ENCODE data around the gene SUGCT. TPM values are rescaled to one million over a fixed set of nuclear protein-coding genes. Genes with fewer than 3 reads are reported as not detected.
A peak's percentile ranks its signal among the peaks of the same experiment; 100 is the strongest.
"Not testable (repeated sequence)": the region's sequence is repeated elsewhere in the genome, so short reads cannot be mapped to it uniquely, and the experiment has no call there.

Gene SUGCT
- total RNA-seq, 2 experiments from 2014 or later: not detected

- no peak overlapping the region for H3K4me3 ChIP-seq (ENCODE audit: low read depth, low read length, poor library complexity, severe bottlenecking)
- intact Hi-C loops (cut with micrococcal nuclease; ENCODE audit: unreplicated experiment): no loop called here
- no peaks in the 10 kb centered on the region for H3K9me3 ChIP-seq (ENCODE audit: low read length)
- no peak overlapping the region for H3K4me2 ChIP-seq (ENCODE audit: low read length)
- ChIA-PET POLR2A (no interaction called here), CTCF (ENCODE audit: unreplicated experiment) (no interaction called here)
- TF ChIP-seq CTCF (conservative IDR thresholded peaks at IDR 0.05; ENCODE audit: low read length): no peak
- TF ChIP-seq EZH2phosphoT487 (IDR thresholded peaks at IDR 0.05; ENCODE audit: borderline replicate concordance, low read depth, low read length): no peak
- H3K9me2 ChIP-seq (ENCODE audit: insufficient read depth, low read length): no peaks in the 10 kb centered on the region
- BruUV-seq (replicated peaks): TSS peak; percentile 24
- DNase-seq (ENCODE audit: low spot score): no peak
- no peaks in the 10 kb centered on the region for H3K4me1 ChIP-seq (ENCODE audit: insufficient read depth, low read length, poor library complexity, severe bottlenecking)
- H2AFZ ChIP-seq (ENCODE audit: low read length): no peak overlapping the region
- H3K27ac ChIP-seq (ENCODE audit: low read depth, low read length, poor library complexity, severe bottlenecking): no peak overlapping the region
- H3K36me3 ChIP-seq (ENCODE audit: insufficient read depth, low read length): no peaks in the 10 kb centered on the region
- H4K20me1 ChIP-seq (ENCODE audit: insufficient read depth, low read length): no peaks in the 10 kb centered on the region
- H3K79me2 ChIP-seq (ENCODE audit: insufficient read depth, low read depth, low read length): no peaks in the 10 kb centered on the region
These were observed 18.9 kb upstream of the SUGCT start for GRCh38 chr7:40115936-40116335.

GRCh38 chr7:40117199-40117598 lies 17.6 kb upstream of the SUGCT start:
- H3K27ac ChIP-seq (ENCODE audit: low read depth, low read length, poor library complexity, severe bottlenecking); POLR2A ChIA-PET; H3K4me3 ChIP-seq (ENCODE audit: low read depth, low read length, poor library complexity, severe bottlenecking); H3K9me3 ChIP-seq (ENCODE audit: low read length); DNase-seq (ENCODE audit: low spot score); H3K36me3 ChIP-seq (ENCODE audit: insufficient read depth, low read length); CTCF ChIA-PET (ENCODE audit: unreplicated experiment); H2AFZ ChIP-seq (ENCODE audit: low read length); H4K20me1 ChIP-seq (ENCODE audit: insufficient read depth, low read length); H3K4me1 ChIP-seq (ENCODE audit: insufficient read depth, low read length, poor library complexity, severe bottlenecking); H3K79me2 ChIP-seq (ENCODE audit: insufficient read depth, low read depth, low read length); BruUV-seq (replicated peaks); intact Hi-C loops (cut with micrococcal nuclease; ENCODE audit: unreplicated experiment); H3K4me2 ChIP-seq (ENCODE audit: low read length); H3K9me2 ChIP-seq (ENCODE audit: insufficient read depth, low read length): not testable (repeated sequence)

- H3K4me3 ChIP-seq (ENCODE audit: low read depth, low read length, poor library complexity, severe bottlenecking); H4K20me1 ChIP-seq (ENCODE audit: insufficient read depth, low read length); H3K79me2 ChIP-seq (ENCODE audit: insufficient read depth, low read depth, low read length); H3K36me3 ChIP-seq (ENCODE audit: insufficient read depth, low read length); intact Hi-C loops (cut with micrococcal nuclease; ENCODE audit: unreplicated experiment); H3K9me3 ChIP-seq (ENCODE audit: low read length); DNase-seq (ENCODE audit: low spot score); H3K4me2 ChIP-seq (ENCODE audit: low read length); CTCF ChIA-PET (ENCODE audit: unreplicated experiment); H3K9me2 ChIP-seq (ENCODE audit: insufficient read depth, low read length); H2AFZ ChIP-seq (ENCODE audit: low read length); H3K27ac ChIP-seq (ENCODE audit: low read depth, low read length, poor library complexity, severe bottlenecking); BruUV-seq (replicated peaks); H3K4me1 ChIP-seq (ENCODE audit: insufficient read depth, low read length, poor library complexity, severe bottlenecking): not testable (repeated sequence)
- POLR2A ChIA-PET: interaction anchor here (0.6 to 0.7 kb wide), 2 partner anchors 222 to 718 kb away, joined by 3 read pairs; no protein-coding TSS in a partner anchor
These were observed 16.6 kb upstream of the SUGCT start for GRCh38 chr7:40118201-40118600.

- TF ChIP-seq EZH2phosphoT487 (IDR thresholded peaks at IDR 0.05; ENCODE audit: borderline replicate concordance, low read depth, low read length) (no peak), CTCF (conservative IDR thresholded peaks at IDR 0.05; ENCODE audit: low read length) (no peak)
- CTCF ChIA-PET (ENCODE audit: unreplicated experiment): no interaction called here
- POLR2A ChIA-PET: no interaction called here
These were observed 14.8 kb upstream of the SUGCT start for GRCh38 chr7:40120020-40120419.

GRCh38 chr7:40122100-40122939 lies 12.5 kb upstream of the SUGCT start:
- intact Hi-C loops (cut with micrococcal nuclease; ENCODE audit: unreplicated experiment); H3K9me3 ChIP-seq (ENCODE audit: low read length); H4K20me1 ChIP-seq (ENCODE audit: insufficient read depth, low read length); H3K36me3 ChIP-seq (ENCODE audit: insufficient read depth, low read length); H3K4me2 ChIP-seq (ENCODE audit: low read length); H3K79me2 ChIP-seq (ENCODE audit: insufficient read depth, low read depth, low read length); DNase-seq (ENCODE audit: low spot score); BruUV-seq (replicated peaks); H3K4me1 ChIP-seq (ENCODE audit: insufficient read depth, low read length, poor library complexity, severe bottlenecking); H3K27ac ChIP-seq (ENCODE audit: low read depth, low read length, poor library complexity, severe bottlenecking); H3K9me2 ChIP-seq (ENCODE audit: insufficient read depth, low read length); H2AFZ ChIP-seq (ENCODE audit: low read length); CTCF ChIA-PET (ENCODE audit: unreplicated experiment); H3K4me3 ChIP-seq (ENCODE audit: low read depth, low read length, poor library complexity, severe bottlenecking): not testable (repeated sequence)
- POLR2A ChIA-PET: interaction anchor here (0.6 kb wide), 1 partner anchor 118 kb away, joined by 4 read pairs; no protein-coding TSS in a partner anchor

More at GRCh38 chr7:40120020-40120419, 14.8 kb upstream of the SUGCT start:
- H3K36me3 ChIP-seq (ENCODE audit: insufficient read depth, low read length): no peaks in the 10 kb centered on the region
- H3K9me2 ChIP-seq (ENCODE audit: insufficient read depth, low read length): no peaks in the 10 kb centered on the region
- intact Hi-C loops (cut with micrococcal nuclease; ENCODE audit: unreplicated experiment): no loop called here
- no peaks in the 10 kb centered on the region for H4K20me1 ChIP-seq (ENCODE audit: insufficient read depth, low read length)
- no peak overlapping the region for H3K4me3 ChIP-seq (ENCODE audit: low read depth, low read length, poor library complexity, severe bottlenecking)
- no peak overlapping the region for H2AFZ ChIP-seq (ENCODE audit: low read length)
- no peak overlapping the region for H3K27ac ChIP-seq (ENCODE audit: low read depth, low read length, poor library complexity, severe bottlenecking)
- H3K4me2 ChIP-seq (ENCODE audit: low read length): no peak overlapping the region
- H3K79me2 ChIP-seq (ENCODE audit: insufficient read depth, low read depth, low read length): no peaks in the 10 kb centered on the region
- H3K9me3 ChIP-seq (ENCODE audit: low read length): no peaks in the 10 kb centered on the region
- H3K4me1 ChIP-seq (ENCODE audit: insufficient read depth, low read length, poor library complexity, severe bottlenecking): no peaks in the 10 kb centered on the region
- BruUV-seq (replicated peaks): no TSS peak
- DNase-seq (ENCODE audit: low spot score): no peak

Measured in OCI-LY7 (cell line).